Measurements from ENCODE around the gene ANKRD35. TPM values are rescaled to one million over a fixed set of nuclear protein-coding genes. Genes with fewer than 3 reads are reported as not detected.

Gene ANKRD35
- total and polyA plus RNA-seq, 9 of the 15 experiments (the other 6 are each of a cell fraction or from before 2014, with no cell fraction given): 0.07 to 0.14 (median 0.07) TPM; not detected in 5

GRCh38 chr1:145927063-145927886 is 41.6 kb upstream of the ANKRD35 start, which contains the start of gene RBM8A:
TSS of gene RBM8A (minus strand) at chr1:145927484. CDS start at chr1:145927426, 58 bp downstream.
- H3K27me3 ChIP-seq (ENCODE audit: control insufficient read depth in 2 of 2, insufficient read depth in 2 of 2, low read length in 2 of 2): no peaks in the 10 kb centered on the region
- peak within 1 kb of the TSS; percentile 84 for H2AFZ ChIP-seq (ENCODE audit: low read depth, low read length)
- H3K4me3 ChIP-seq: peak within 1 kb of the TSS; percentile 70
- CTCF ChIA-PET (ENCODE audit: low intra/inter-chr PET ratio): no interaction called here
- intact Hi-C loops (cut with micrococcal nuclease) (no loop called here), in situ Hi-C loops (cut with MboI) (no loop called here)
- H3K4me2 ChIP-seq (ENCODE audit: insufficient read depth, low read length): peak within 1 kb of the TSS; percentile 94
- FAIRE-seq (peak; percentile 96), ATAC-seq (peak; percentile 97), DNase-seq (ENCODE audit: extremely low read depth in 1 of 4, low spot score in 3 of 4) (peak; percentile 81 to 98 (median 90))
- H3K27ac ChIP-seq (ENCODE audit: extremely low read depth, low read depth, low read length): peak within 1 kb of the TSS; percentile 96
- WGBS (ENCODE audit: insufficient coverage, low coverage, missing lambda C conversion rate): under 1% methylated on average over 41 of the region's 41 CpGs
- peaks cover 10 to 12% of the 10 kb centered on the region in 2 experiments; a peak in 4 of 5 replicates for H3K4me1 ChIP-seq (replicated peaks in 1 of 2; ENCODE audit: control insufficient read depth in 2 of 2, insufficient read depth in 2 of 2, low read length in 2 of 2)
- POLR2A ChIA-PET: interaction anchor here (0.6 to 2.1 kb wide), 36 partner anchors 8 to 124 kb away, joined by 3 to 18 read pairs (median 4); partner anchors contain the start of genes ANKRD34A, ANKRD35, HJV and LIX1L
- peaks cover 22% of the 10 kb centered on the region for H3K79me2 ChIP-seq (ENCODE audit: control insufficient read depth, insufficient read depth, low read length)
- peak within 1 kb of the TSS; percentile 91 to 96 for H3K9ac ChIP-seq (ENCODE audit: insufficient read depth in 1 of 2, low read depth in 2 of 2, low read length in 2 of 2)
- no peaks in the 10 kb centered on the region for H3K9me3 ChIP-seq (replicated peaks; ENCODE audit: control insufficient read depth, insufficient read depth, low read depth, low read length)
- BruUV-seq (replicated peaks): no TSS peak
- 0 out of 2 replicates have a peak, but pooled peaks cover 3% of the 10 kb centered on the region for H4K20me1 ChIP-seq (replicated peaks; ENCODE audit: control insufficient read depth, insufficient read depth, low read length)
- H3K36me3 ChIP-seq (ENCODE audit: control insufficient read depth, insufficient read depth, low read length): peaks cover 26% of the 10 kb centered on the region
- H3K9me1 ChIP-seq (ENCODE audit: control insufficient read depth, insufficient read depth, low read length): no peaks in the 10 kb centered on the region
- TF ChIP-seq ZC3H4 (CRISPR knock-in tag; IDR thresholded peaks at IDR 0.05; ENCODE audit: borderline replicate concordance): no peak
- TF ChIP-seq KAT7 (CRISPR knock-in tag; IDR thresholded peaks at IDR 0.05; ENCODE audit: borderline replicate concordance): peak; percentile 40; the same call in 1 of the 2 replicates
- peak; percentile 89 for TF ChIP-seq PKNOX1 (IDR thresholded peaks at IDR 0.05)
- peak; percentile 91 for TF ChIP-seq SMARCA5 (IDR thresholded peaks at IDR 0.05)
- peak; percentile 99 for TF ChIP-seq POLR2B (IDR thresholded peaks at IDR 0.05; ENCODE audit: low read depth, partially characterized antibody)
- TF ChIP-seq ZC3H8 (IDR thresholded peaks at IDR 0.05): 0 out of 2 replicates have a peak, but pooled peaks have one; percentile 30
- TF ChIP-seq POLR2G (IDR thresholded peaks at IDR 0.05; ENCODE audit: low read depth, low read length): peak; percentile 88
- peak; percentile 80 for TF ChIP-seq ZFX (CRISPR knock-in tag; IDR thresholded peaks at IDR 0.05)
- no peak for TF ChIP-seq KLF1 (tag; IDR thresholded peaks at IDR 0.05)
- no peak for TF ChIP-seq GTF2B (IDR thresholded peaks at IDR 0.05; ENCODE audit: extremely low read depth, insufficient read length)
- peak; percentile 99 for TF ChIP-seq POLR2A (conservative IDR thresholded peaks at IDR 0.05)
- TF ChIP-seq CBFB (CRISPR knock-in tag; IDR thresholded peaks at IDR 0.05): no peak
- TF ChIP-seq ZBTB2 (IDR thresholded peaks at IDR 0.05): peak; percentile 66; the same call in 1 of the 2 replicates
- TF ChIP-seq MTA2 (IDR thresholded peaks at IDR 0.05; ENCODE audit: low read depth): peak; percentile 80
- TF ChIP-seq MYBL2 (IDR thresholded peaks at IDR 0.05; ENCODE audit: low read depth): peak; percentile 72
- no peak for TF ChIP-seq MYBL2 (CRISPR knock-in tag; IDR thresholded peaks at IDR 0.05; ENCODE audit: borderline replicate concordance)
- TF ChIP-seq FOXJ2 (tag; IDR thresholded peaks at IDR 0.05): peak; percentile 59
- TF ChIP-seq E2F4 (CRISPR knock-in tag; IDR thresholded peaks at IDR 0.05; ENCODE audit: low read depth): peak; percentile 57; the same call in 1 of the 2 replicates
